ENCODE results near the gene EMP2.

EMP2 gene

GRCh38 chr16:10607157-10607556 lies 26.8 kb upstream of the EMP2 start:
- no peaks in the 10 kb centered on the region for H3K36me3 ChIP-seq (ENCODE audit: control insufficient read depth, insufficient read depth, low read length)
- H3K27me3 ChIP-seq (replicated peaks; ENCODE audit: control insufficient read depth, insufficient read depth, low read length): no peaks in the 10 kb centered on the region
- H3K4me3 ChIP-seq (replicated peaks; ENCODE audit: low read depth, low read length): no peak overlapping the region
- no peak for TF ChIP-seq CTCF (IDR thresholded peaks at IDR 0.05; ENCODE audit: insufficient read depth, low read length, poor library complexity, severe bottlenecking)
- DNase-seq (ENCODE audit: extremely low read depth, insufficient read length): no peak

- no peak for TF ChIP-seq CTCF (IDR thresholded peaks at IDR 0.05; ENCODE audit: insufficient read depth, low read length, poor library complexity, severe bottlenecking)
- Histone ChIP-seq H3K36me3 (ENCODE audit: control insufficient read depth, insufficient read depth, low read length) (no peaks in the 10 kb centered on the region), H3K4me3 (replicated peaks; ENCODE audit: low read depth, low read length) (no peak overlapping the region), H3K27me3 (replicated peaks; ENCODE audit: control insufficient read depth, insufficient read depth, low read length) (no peaks in the 10 kb centered on the region)
- DNase-seq (ENCODE audit: extremely low read depth, insufficient read length): no peak
These were observed 26.2 kb upstream of the EMP2 start for GRCh38 chr16:10606607-10607006.

DNA sequence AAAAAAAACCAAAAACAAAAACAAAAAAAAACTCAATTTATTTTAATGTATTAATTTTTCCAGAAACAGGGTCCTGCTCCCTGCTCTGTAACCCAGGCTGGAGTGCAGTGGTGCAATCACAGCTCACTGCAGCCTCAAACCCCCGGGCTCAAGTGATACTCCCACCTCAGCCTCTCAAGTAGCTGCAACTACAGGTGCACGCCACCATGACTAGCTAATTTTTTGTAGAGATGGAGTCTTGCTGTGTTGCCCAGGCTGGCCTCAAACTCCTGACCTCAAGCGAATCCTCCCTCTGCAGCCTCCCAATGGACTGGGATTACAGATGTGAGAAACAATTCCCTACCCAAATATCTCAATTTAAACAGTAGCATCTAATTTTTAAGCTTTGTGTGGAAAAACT lies 25.2 kb upstream of the EMP2 start:
- Histone ChIP-seq H3K4me3 (replicated peaks; ENCODE audit: low read depth, low read length) (no peak overlapping the region), H3K27me3 (replicated peaks; ENCODE audit: control insufficient read depth, insufficient read depth, low read length) (no peaks in the 10 kb centered on the region), H3K36me3 (ENCODE audit: control insufficient read depth, insufficient read depth, low read length) (no peaks in the 10 kb centered on the region)
- no peak for DNase-seq (ENCODE audit: extremely low read depth, insufficient read length)
- no peak for TF ChIP-seq CTCF (IDR thresholded peaks at IDR 0.05; ENCODE audit: insufficient read depth, low read length, poor library complexity, severe bottlenecking)

- no peak for TF ChIP-seq CTCF (IDR thresholded peaks at IDR 0.05; ENCODE audit: insufficient read depth, low read length, poor library complexity, severe bottlenecking)
- Histone ChIP-seq H3K4me3 (replicated peaks; ENCODE audit: low read depth, low read length) (no peak overlapping the region), H3K27me3 (replicated peaks; ENCODE audit: control insufficient read depth, insufficient read depth, low read length) (no peaks in the 10 kb centered on the region), H3K36me3 (ENCODE audit: control insufficient read depth, insufficient read depth, low read length) (no peaks in the 10 kb centered on the region)
- no peak for DNase-seq (ENCODE audit: extremely low read depth, insufficient read length)
These were observed 21.3 kb upstream of the EMP2 start for GRCh38 chr16:10601444-10602408.

DNA sequence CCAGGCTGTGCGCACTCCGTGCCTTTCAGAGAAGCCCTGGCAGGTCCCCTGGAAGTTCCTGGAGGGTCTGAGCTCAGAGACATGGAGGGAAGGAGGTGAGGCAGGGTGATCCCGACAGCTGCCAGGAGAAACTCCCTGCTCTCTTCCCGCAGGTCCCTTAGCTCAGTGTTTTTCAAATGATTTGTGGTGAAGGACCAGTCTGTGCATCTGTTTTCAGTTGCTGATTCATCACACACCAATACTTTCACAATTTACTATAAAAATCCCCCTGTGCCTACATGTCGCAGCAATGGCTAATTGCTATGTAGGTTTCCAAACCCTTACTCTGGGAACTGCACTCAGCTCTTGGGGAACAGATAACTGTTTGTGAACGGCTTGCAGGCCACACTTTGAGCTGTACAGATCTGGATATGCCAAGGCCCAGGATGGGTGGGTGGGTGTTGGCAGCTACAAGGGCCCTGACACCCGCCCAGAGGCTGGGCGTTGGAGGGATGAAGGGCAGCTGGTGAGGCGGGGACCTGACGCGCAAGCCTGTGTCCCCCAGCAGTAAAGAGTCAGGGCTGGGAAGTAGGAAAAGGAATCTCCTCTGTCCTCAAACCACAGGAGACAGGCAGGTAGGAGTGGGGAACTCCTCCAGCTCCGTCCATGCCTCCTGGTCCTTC lies 20.5 kb upstream of the EMP2 start:
- no peak for TF ChIP-seq CTCF (IDR thresholded peaks at IDR 0.05; ENCODE audit: insufficient read depth, low read length, poor library complexity, severe bottlenecking)
- no peaks in the 10 kb centered on the region for H3K36me3 ChIP-seq (ENCODE audit: control insufficient read depth, insufficient read depth, low read length)
- no peaks in the 10 kb centered on the region for H3K27me3 ChIP-seq (replicated peaks; ENCODE audit: control insufficient read depth, insufficient read depth, low read length)
- DNase-seq (ENCODE audit: extremely low read depth, insufficient read length): no peak
- no peak overlapping the region for H3K4me3 ChIP-seq (replicated peaks; ENCODE audit: low read depth, low read length)

Measured in GM06990 (cell line).